ENCODE measurements around the gene MATN3.

MATN3 gene

DNA sequence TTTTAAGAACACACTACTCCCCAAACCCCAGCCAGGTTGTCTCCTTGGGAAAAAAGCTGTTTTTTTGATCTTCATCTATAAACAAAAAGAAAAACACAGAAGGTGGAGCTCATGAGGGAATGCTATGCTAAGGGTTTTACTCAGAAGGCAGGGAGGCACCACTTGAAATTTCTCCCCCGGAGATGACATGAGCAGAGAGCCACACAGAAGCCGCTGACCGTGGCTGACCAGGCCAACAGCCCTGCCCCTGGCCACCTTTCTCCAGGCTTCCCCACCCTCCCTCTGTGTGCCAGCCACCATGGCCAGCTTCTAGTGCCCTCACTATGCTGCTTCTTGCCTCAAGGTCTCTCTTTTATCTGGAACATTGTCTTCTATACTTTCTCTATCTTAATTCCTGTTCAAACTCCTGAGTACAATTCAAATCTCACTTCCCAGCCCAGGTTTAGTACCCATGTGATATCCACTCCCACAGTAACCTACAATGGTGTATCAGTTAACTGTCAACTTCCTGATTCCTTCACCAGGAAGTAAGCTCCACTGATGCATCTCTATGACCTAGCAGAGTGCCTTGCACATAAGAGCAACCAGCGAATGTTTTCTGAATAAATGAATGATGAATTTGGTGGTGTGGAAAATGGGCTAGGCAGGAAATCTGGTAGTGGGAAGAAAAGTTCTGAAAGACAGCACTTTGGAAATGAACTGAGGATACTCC, 23.6 kb upstream of the MATN3 start:
- DNase-seq (ENCODE audit: low spot score): peak; percentile 60

GRCh38 chr2:20034821-20035220, 22.4 kb upstream of the MATN3 start:
- DNase-seq (ENCODE audit: low spot score): no peak

GRCh38 chr2:20034218-20034617, 21.8 kb upstream of the MATN3 start:
- no peak for DNase-seq (ENCODE audit: low spot score)

- no peak for DNase-seq (ENCODE audit: low spot score)
These were observed 20.9 kb upstream of the MATN3 start for GRCh38 chr2:20033322-20033721.

GRCh38 chr2:20030224-20030623, 17.8 kb upstream of the MATN3 start:
- DNase-seq (ENCODE audit: low spot score): no peak

GRCh38 chr2:20027705-20028434, 15.4 kb upstream of the MATN3 start:
- DNase-seq (ENCODE audit: low spot score): no peak

DNA sequence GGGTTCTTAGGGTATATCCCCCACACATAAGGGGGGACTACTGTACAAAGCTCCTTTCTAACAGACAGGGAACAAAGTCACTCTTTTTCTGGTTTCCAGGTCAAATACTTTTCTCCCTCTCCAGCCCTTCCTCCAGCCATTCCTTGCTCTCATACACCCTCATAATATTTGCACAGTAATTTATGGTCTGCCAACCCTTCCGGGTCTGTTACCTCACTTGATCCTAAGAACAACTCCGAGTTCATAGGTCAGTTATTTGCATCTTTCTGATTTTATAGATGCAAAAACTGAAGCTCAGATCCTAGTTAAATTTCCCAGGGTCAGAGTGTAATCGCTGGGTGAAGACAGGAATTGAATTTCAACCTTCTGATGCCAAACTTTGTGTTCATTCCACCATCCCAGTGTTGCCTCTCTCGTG, 14.8 kb upstream of the MATN3 start:
- DNase-seq (ENCODE audit: low spot score): no peak

- DNase-seq (ENCODE audit: low spot score): no peak
These were observed 12.8 kb upstream of the MATN3 start for GRCh38 chr2:20025065-20025786.

GRCh38 chr2:20023688-20024087, 11.2 kb upstream of the MATN3 start:
- DNase-seq (ENCODE audit: low spot score): no peak

DNA sequence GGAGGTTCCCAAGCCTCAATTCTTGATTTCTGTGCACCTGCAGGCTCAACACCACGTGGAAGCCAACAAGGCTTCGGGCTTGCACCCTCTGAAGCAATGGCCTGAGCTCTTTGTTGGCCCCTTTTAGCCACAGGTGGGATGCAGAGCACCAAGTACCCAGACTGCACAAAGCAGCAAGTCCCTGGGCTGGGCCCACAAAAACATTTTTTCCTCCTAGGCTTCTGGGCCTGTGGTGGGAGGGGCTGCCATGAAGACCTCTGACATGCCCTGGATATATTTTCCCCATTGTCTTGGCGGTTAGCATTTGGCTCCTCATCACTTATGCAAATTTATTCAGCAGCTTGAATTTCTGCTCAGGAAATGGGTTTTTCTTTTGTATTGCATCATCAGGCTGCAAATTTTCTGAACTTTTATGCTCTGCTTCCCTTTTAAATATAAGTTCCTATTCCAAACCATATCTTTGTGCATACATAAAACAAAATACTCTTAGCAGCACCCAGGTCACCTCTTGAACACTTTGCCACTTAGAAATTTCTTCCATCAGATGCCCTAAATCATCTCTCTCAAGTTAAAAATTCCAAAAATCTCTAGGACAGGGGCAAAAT, 9.0 kb upstream of the MATN3 start:
- DNase-seq (ENCODE audit: low spot score): no peak

- no peak for DNase-seq (ENCODE audit: low spot score)
These were observed 7.3 kb upstream of the MATN3 start for GRCh38 chr2:20019747-20020146.

DNA sequence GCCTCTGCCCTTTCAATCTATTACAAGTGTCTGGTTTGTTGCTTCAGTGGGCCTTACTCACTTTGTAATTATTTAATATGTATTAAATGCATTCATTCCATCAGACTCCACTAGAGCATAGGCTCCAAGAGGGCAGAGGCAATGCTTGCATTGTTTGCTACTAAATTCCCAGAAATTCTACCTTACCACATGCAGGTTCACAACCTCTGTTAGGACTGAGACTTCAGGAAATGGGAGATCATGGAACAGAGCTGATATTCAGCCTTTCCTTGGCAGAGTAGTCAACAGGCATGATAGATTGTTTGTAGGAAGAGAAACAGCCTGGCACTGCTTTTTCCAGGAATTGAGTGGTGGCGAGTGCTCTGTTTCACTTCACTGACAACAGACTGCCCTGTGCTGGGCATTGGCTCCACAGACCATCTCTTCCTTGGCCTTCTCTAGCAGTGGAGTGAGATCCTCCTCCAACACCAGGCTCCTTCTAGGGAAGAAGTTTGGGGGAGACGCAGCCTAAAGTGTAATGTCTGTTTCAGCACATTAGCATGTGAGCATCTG, 6.2 kb upstream of the MATN3 start:
- no peak for DNase-seq (ENCODE audit: low spot score)

GRCh38 chr2:20016346-20016745, 3.9 kb upstream of the MATN3 start:
- no peak for DNase-seq (ENCODE audit: low spot score)

- DNase-seq (ENCODE audit: low spot score): peak; percentile 55
These were observed 3.1 kb upstream of the MATN3 start for GRCh38 chr2:20015482-20016083.

- no peak for DNase-seq (ENCODE audit: low spot score)
These were observed 820 bp upstream of the MATN3 start for GRCh38 chr2:20013126-20013849.

- no peak for DNase-seq (ENCODE audit: low spot score)
These were observed 511 bp downstream of the MATN3 start for GRCh38 chr2:20012032-20012281.

- no peak for DNase-seq (ENCODE audit: low spot score)
These were observed 1.0 kb downstream of the MATN3 start for GRCh38 chr2:20011276-20012031.

DNA sequence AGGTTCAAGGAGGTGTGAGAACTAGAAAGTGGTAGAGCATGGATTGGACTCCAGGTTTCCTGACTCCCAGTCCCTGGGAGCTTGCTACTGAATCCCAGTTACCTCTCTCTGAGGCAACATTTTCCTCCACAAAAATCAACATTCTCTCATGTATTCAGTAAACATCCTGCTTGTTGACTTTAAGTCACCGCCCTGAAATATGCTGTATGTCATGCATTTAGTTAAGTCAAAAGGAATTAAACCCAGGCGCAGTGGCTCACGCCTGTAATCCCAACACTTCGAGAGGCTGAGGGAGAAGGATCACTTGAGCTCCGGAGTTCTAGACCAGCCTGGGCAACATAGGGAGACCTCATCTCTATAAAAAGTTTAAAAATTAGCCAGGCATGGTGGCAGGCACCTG, 3.8 kb downstream of the MATN3 start:
- DNase-seq (ENCODE audit: low spot score): no peak

DNA sequence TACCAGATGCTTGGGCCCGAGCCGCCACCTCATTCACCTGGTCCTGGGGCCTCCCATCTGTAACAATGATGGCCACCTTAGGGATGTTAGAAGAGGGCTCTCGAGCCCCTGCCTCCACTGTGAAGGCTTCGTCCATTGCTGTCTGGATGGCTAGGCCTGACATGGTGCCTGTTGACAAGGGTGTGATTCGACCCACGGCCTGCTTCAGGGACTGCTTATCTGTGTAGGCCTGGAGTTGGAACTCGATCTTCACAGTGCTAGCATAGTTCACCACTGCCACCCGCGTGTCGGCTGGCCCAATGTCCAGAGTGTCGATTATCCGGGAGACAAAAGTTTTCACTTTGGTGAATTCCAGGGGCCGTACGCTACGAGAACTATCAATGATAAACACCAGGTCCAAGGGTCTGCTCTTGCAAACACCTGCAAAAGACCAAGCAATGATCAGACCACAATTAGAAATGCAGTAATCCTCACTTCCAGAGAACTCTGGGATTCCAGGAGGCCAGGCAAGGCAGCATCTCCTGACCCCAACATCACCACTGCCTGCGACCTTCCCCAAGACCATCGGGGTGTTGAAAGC, 6.5 kb downstream of the MATN3 start:
- no peak for DNase-seq (ENCODE audit: low spot score)

- no peak for DNase-seq (ENCODE audit: low spot score)
These were observed 7.3 kb downstream of the MATN3 start for GRCh38 chr2:20005067-20005627.

Measured in germinal center (tissue), 1 donor.